Amniotic epithelial cell (primary cell): ENCODE measurements around the gene DCLRE1A.

ENCODE experiments used
- DNase-seq: peaks from one replicate; pipeline ENCODE4 v3.0.0-alpha.2; 2010; ENCODE audit warnings: low read depth

The DCLRE1A gene

DNA sequence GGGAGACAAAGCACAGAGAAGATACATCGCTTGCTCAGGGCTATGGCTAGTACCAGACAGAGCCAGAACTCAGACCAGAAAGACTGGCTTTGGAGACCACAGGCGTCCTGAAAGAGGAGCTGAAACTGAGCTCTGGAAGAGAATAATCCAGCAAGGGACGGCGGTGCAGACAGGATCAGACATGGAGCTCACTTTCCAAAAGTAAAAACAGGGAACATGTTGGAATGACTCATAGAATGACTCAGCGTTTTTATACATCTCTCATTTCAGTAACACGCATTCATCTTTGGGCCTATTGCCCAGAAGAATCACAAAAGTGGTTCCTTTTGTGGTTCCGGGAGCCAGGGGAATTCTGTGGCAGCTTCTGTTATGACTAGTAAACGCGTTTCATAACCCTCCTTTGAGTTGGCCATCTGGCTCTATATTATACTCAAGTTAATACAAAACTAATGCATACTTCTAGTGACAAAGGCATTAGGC is 65.2 kb downstream of the DCLRE1A start:
- peak; percentile 88 for DNase-seq
